HG03520 (cell line): Measurements from ENCODE around the gene ALDH1A2.

ENCODE experiments used
- ATAC-seq: cut with Tn5 transposase; IDR thresholded peaks from one replicate; pipeline ENCODE4 v1.9.1; 2021; ENCODE audit warnings: mild to moderate bottlenecking, moderate library complexity; ENCODE audit not compliant: unreplicated experiment

ALDH1A2 gene

GRCh38 chr15:57947282-57947681, 118.2 kb downstream of the ALDH1A2 start:
- ATAC-seq, result no peak

DNA sequence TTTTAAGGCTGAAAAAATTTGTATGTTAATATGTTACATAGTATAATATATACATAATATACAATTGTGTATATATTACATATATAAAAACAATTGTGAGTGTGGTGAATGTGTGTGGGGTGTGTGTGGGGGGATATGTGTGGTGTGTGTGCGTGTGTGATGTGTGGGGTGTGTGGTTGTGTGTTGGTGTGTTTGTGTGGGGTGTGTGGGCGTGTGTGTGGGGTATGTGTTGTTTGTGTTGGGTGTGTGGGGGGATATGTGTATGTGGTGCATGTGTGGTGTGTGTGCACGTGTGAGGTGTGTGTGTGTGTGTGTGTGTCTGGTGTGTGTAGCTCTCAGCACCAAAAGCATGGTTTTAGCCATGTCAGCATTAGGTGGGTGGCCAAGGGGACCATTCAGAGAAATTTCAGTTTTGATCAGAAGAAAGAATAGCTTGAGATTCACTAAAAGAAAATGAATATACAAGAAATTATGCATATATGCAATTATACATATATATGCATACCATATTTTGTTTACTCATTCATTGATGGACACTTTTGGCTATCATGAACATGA, 118.9 kb downstream of the ALDH1A2 start:
- ATAC-seq, result no peak

DNA sequence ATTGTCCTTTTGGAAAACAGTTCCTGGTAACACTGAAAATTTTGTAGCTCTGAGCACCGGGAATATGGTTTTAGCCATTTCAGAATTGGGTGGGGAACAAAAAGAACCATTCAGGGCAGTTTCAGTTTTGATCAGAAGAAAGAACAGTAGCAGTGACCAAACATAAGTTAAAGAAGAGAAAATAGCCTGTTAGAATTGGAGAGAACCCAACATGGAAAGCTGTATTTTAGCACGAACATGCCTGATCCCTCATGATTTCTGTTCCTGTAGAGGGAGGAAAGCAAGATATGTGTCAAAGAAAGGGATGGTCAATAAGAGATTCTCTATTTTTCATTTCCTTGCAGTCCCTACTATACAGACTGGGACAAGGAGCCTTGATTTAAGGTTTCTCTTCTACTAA, 119.9 kb downstream of the ALDH1A2 start:
- no peak for ATAC-seq

DNA sequence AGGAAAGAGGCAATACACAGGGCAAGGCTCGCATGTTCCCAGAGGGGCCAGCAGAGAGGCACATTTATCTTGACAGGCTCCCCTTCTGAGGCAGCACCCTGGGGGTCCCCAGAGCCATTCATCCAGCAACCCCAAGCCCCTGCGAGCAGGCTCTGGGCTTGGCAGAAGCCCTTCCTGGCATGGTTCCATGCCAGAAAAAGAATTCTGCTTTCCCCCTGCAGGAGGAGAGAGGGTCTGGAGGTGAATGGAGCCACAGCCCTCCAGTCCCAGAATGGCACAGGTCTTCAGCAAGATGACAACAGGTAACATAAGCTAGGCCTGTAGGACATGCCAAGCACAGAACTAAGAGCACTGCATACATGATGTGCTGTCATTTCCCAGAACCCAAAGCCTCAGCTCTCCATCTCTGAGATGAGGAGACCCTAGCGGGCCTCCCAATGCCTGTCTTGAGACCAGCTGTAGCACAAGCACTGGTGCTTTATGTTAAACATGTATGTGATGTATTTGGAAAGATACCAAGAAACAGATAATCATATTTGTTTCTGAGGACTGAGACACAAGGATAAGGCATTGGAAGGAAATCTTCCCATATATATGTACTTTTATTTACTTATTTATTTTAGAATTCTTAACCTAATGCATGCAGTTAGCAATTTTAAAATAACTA, 121.6 kb downstream of the ALDH1A2 start:
- no peak for ATAC-seq

- no peak for ATAC-seq
Measured at GRCh38 chr15:57943171-57943570, 122.3 kb downstream of the ALDH1A2 start.

DNA sequence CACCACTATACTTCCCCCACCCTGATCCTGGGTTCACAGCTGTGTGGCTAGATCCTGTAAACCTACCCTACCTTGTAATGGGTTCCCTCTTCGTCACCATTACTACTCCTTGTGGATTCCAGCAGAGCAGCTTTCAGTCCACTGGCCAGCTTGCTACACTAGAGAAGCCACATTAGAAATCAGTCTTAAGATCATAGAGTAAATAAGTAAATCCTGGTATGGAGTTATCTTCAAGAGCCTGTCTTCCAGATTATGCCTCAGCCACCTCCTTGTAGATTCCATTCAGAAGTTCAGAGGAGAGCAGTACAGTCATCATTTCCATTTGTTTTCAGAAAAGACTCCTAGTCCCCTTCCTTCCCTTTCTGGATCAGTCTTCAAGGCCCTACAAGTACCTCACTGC, 123.7 kb downstream of the ALDH1A2 start:
- no peak for ATAC-seq

DNA sequence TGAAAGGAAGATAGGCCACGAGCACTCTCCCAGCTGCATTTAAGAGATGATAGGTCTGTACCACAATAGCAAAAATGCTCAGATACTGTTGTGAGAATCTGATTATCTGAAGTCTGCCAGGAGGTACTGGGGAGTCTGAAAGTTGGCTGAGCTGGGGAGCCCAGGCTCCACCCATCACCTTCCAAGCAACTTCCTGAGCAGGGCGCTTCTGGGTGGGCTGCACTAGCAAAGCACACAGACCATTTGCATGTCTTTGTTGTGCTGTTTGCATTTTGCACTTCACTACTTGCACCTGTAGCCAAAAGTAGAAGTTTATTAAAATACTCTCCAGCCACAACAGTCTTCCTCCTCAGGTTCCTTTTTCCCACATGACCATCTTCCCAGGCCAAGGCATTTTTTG, 133.2 kb downstream of the ALDH1A2 start:
- no peak for ATAC-seq

DNA sequence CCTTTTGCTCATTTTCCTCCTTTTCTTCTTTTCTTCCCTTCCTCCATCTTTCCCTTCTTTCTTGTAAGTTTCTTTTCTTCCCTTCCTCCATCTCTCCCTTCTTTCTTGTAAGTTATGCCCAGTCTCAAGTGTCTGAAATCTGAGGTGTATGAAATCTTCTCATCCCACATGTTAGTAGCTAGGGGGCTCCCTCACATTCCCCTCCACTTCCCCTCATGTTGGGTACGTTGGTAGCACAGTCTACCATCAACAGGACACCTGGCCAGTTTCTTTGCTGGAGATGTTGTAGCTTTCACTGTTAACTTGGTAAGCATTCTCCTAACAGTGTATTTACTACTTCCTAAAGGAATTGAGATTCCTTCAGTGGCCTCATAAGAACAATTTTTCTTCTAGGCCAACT, 133.9 kb downstream of the ALDH1A2 start:
- no peak for ATAC-seq

GRCh38 chr15:57927091-57927631, 138.3 kb downstream of the ALDH1A2 start:
- no peak for ATAC-seq

GRCh38 chr15:57925650-57926049, 139.9 kb downstream of the ALDH1A2 start:
- no peak for ATAC-seq

- ATAC-seq, result no peak
Measured at GRCh38 chr15:57924598-57924997, 140.9 kb downstream of the ALDH1A2 start.

DNA sequence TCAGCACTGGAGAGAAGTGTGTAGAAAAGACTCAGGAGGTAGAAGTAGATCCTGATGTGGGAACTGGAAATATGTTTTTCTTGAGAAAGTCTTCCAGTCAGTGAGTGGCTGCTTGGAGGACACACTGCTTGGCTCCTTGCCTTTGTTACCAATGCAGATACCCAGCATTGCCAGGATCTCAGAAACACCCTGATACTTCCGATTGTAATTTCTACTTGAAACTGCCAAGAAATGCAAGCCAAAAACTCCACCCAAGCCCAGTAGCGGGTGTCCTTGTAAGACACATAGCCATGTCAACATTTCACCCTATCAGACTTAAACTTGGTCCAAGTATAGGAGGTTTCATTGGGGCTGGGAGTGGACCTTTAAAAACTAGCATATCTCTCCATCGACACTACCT, 141.8 kb downstream of the ALDH1A2 start:
- ATAC-seq, result no peak

- ATAC-seq, result no peak
Measured at GRCh38 chr15:57923306-57923705, 142.2 kb downstream of the ALDH1A2 start.

DNA sequence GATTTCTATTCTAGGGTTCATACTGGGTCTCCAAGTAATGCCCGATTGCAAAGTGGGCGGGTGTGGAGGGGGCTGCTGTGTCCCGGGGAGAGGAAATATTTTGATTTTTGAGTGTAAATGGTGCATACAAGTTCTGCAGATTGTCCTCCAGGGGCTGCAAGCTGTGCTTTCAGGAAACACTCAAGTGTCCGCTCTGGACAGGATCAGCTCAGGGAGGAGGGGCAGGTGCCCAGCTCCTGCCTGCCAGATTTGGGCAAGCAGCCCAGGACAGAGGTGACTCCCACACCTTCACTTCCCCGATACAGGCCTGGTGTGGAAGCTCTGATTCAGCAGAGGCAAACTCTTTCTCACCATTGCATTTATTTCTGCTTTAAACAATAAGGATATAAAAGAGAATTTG, 142.7 kb downstream of the ALDH1A2 start:
- ATAC-seq, result no peak

- no peak for ATAC-seq
Measured at GRCh38 chr15:57921371-57921770, 144.1 kb downstream of the ALDH1A2 start.

GRCh38 chr15:57920911-57921310, 144.6 kb downstream of the ALDH1A2 start:
- ATAC-seq, result no peak

DNA sequence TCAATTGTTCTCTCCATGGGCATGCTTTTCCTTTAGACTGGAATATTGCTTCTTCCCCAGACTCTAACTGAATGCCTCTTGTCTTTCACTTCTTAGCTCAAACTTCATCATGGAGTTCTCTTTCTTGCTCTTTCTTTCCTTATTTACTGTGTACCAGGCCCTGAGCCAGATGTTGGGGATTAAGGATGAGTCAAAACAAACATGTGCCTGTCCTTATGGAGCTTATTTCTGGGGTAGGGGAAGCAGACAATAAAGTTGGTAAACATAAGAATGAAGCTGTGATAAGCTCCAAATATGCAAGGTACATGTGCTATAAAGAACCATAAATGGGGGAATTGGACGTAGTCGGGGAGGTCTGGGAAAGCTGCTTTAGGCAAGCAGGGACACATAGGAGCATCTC, 145.8 kb downstream of the ALDH1A2 start:
- ATAC-seq, result no peak

GRCh38 chr15:57917998-57918397, 147.5 kb downstream of the ALDH1A2 start:
- no peak for ATAC-seq

DNA sequence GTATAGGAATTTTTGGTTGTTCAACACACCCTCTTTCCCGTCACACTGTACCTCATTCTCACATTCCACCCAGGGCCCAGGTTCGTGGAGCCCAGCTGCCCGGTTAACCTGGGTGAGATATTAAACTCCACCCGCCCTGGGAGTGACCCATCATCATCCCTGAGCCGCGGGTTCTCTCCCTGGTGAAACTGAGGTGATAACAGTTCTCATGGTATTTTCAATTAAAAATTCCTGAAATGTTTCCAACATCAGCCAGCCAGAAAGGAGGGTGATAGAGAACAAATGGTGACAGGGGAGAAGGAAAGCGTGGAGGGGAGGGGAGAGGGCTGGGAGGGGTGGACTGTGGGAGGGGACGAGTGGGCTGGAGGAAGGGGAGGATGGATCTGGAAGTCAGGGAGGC, 148.8 kb downstream of the ALDH1A2 start:
- ATAC-seq, result no peak

GRCh38 chr15:57915827-57916531, 149.5 kb downstream of the ALDH1A2 start:
- ATAC-seq, result no peak

GRCh38 chr15:57914350-57915055, 151.0 kb downstream of the ALDH1A2 start:
- ATAC-seq, result no peak

GRCh38 chr15:57911247-57911646, 154.3 kb downstream of the ALDH1A2 start:
- ATAC-seq, result no peak
